GM23338 (cell line): ENCODE results near the gene PRELP. TPM values are rescaled to one million over a fixed set of nuclear protein-coding genes. Genes with fewer than 3 reads are reported as not detected.

ENCODE experiments used
- ATAC-seq: fragments of 200-7000 bp; cut with Tn5 transposase; 3 replicates; pipeline ENCODE4 v1.9.1; 2020
- DNase-seq: peaks from one replicate; pipeline ENCODE4 v3.0.0-alpha.2; 2015; ENCODE audit warnings: low spot score
- H2AFZ ChIP-seq: fragments of 200-600 bp; sonication (generic); 2 replicates; pipeline ENCODE4 v1.8.0; 2016; ENCODE audit warnings: antibody characterized with exemption, mild to moderate bottlenecking, moderate library complexity
- H3F3A ChIP-seq: fragments of 200-600 bp; sonication (generic); replicated peaks from 2 replicates; pipeline ENCODE4 v1.8.0; 2017; ENCODE audit warnings: antibody characterized with exemption, mixed run types, low read depth
- H3K27ac ChIP-seq: fragments of 200-600 bp; sonication (generic); 2 replicates; pipeline ENCODE4 v1.6.1; 2016; ENCODE audit warnings: low read depth
- H3K27me3 ChIP-seq: fragments of 200-600 bp; sonication (generic); 2 replicates; pipeline ENCODE4 v1.8.0; 2016; ENCODE audit warnings: mild to moderate bottlenecking, mixed run types, moderate library complexity; ENCODE audit not compliant: insufficient read depth
- H3K36me3 ChIP-seq: fragments of 200-600 bp; sonication (generic); 2 replicates; pipeline ENCODE4 v1.8.0; 2016; ENCODE audit warnings: mild to moderate bottlenecking; ENCODE audit not compliant: insufficient read depth
- H3K4me1 ChIP-seq: fragments of 200-600 bp; sonication (generic); 2 replicates; pipeline ENCODE4 v1.8.0; 2016; ENCODE audit warnings: mild to moderate bottlenecking, moderate library complexity; ENCODE audit not compliant: insufficient read depth
- H3K4me2 ChIP-seq: fragments of 200-600 bp; sonication (generic); 2 replicates; pipeline ENCODE4 v1.7.1; 2017; ENCODE audit warnings: mixed run types
- H3K4me3 ChIP-seq: fragments of 200-600 bp; sonication (generic); 2 replicates; pipeline ENCODE4 v1.6.1; 2016; ENCODE audit warnings: mixed run types
- H3K79me2 ChIP-seq: fragments of 200-600 bp; sonication (generic); replicated peaks from 2 replicates; pipeline ENCODE4 v1.8.0; 2017; ENCODE audit warnings: mild to moderate bottlenecking; ENCODE audit not compliant: insufficient read depth
- H3K9me2 ChIP-seq: fragments of 200-600 bp; sonication (generic); 2 replicates; pipeline ENCODE4 v1.8.0; 2017; ENCODE audit not compliant: insufficient read depth
- H4K20me1 ChIP-seq: fragments of 200-600 bp; sonication (generic); replicated peaks from 2 replicates; pipeline ENCODE4 v1.8.0; 2017; ENCODE audit warnings: mild to moderate bottlenecking; ENCODE audit not compliant: insufficient read depth
- H3K27ac Mint-ChIP-seq: 2 replicates; pipeline ENCODE4 v1.8.0; 2020; ENCODE audit warnings: inconsistent platforms, mild to moderate bottlenecking, moderate library complexity, mixed read lengths
- H3K27me3 Mint-ChIP-seq: 3 replicates; pipeline ENCODE4 v1.8.0; 2022; ENCODE audit warnings: low read depth, mild to moderate bottlenecking, moderate library complexity, mixed read lengths, inconsistent platforms; ENCODE audit not compliant: insufficient read depth, poor library complexity
- H3K36me3 Mint-ChIP-seq: 3 replicates; pipeline ENCODE4 v1.8.0; 2021; ENCODE audit warnings: low read depth, mild to moderate bottlenecking, inconsistent platforms, moderate library complexity, mixed read lengths
- H3K4me1 Mint-ChIP-seq: 3 replicates; pipeline ENCODE4 v1.8.0; 2020; ENCODE audit warnings: mild to moderate bottlenecking, inconsistent platforms, mixed read lengths
- H3K4me3 Mint-ChIP-seq: 3 replicates; pipeline ENCODE4 v1.8.0; 2021; ENCODE audit warnings: moderate library complexity, mild to moderate bottlenecking, inconsistent platforms, mixed read lengths
- H3K9me3 Mint-ChIP-seq: 3 replicates; pipeline ENCODE4 v1.8.0; 2020; ENCODE audit warnings: moderate library complexity, mild to moderate bottlenecking, inconsistent platforms, mixed read lengths
- CREB1 ChIP-seq: fragments of 250-450 bp; sonication (Bioruptor Pico); IDR thresholded peaks from 2 replicates; pipeline ENCODE4 v1.5.0; 2020; ENCODE audit warnings: low read depth, mild to moderate bottlenecking, moderate library complexity
- CTCF ChIP-seq, 2 experiments: fragments of 200-600 bp in 1 of 2; sonication (generic) in 1 of 2; conservative IDR thresholded peaks; 2 replicates each; pipeline versions ENCODE4 v1.5.1 to v1.6.1; 2016 to 2017; ENCODE audit warnings: antibody characterized with exemption in 2 of 2, low read depth in 2 of 2, mild to moderate bottlenecking in 2 of 2, moderate library complexity in 1 of 2
- ETS1 ChIP-seq: IDR thresholded peaks from 2 replicates; pipeline ENCODE4 v1.6.1; 2016; ENCODE audit warnings: antibody characterized with exemption
- EZH2 ChIP-seq: fragments of 200-600 bp; sonication (generic); IDR thresholded peaks from one replicate; pipeline ENCODE4 v1.8.0; 2017; ENCODE audit warnings: antibody characterized with exemption, mild to moderate bottlenecking, low read depth; ENCODE audit not compliant: unreplicated experiment
- JUNB ChIP-seq: IDR thresholded peaks from one replicate; pipeline ENCODE4 v1.6.1; 2016; ENCODE audit warnings: antibody characterized with exemption; ENCODE audit not compliant: unreplicated experiment
- NANOG ChIP-seq: IDR thresholded peaks from 2 replicates; pipeline ENCODE4 v1.6.1; 2016; ENCODE audit warnings: antibody characterized with exemption, borderline replicate concordance
- STAT1 ChIP-seq: IDR thresholded peaks from one replicate; pipeline ENCODE4 v1.6.1; 2016; ENCODE audit warnings: antibody characterized with exemption; ENCODE audit not compliant: unreplicated experiment
- ZNF331 ChIP-seq: fragments of 250-450 bp; sonication (Bioruptor Pico); IDR thresholded peaks from 2 replicates; pipeline ENCODE4 v1.5.0; 2020; ENCODE audit warnings: low read depth, mild to moderate bottlenecking, moderate library complexity
- polyA plus RNA-seq: library from polyadenylated mRNA; unstranded; fragments of >200 nt; fragmentation: Nextera tagmentation; extraction: Ambion mirVana; gene quantifications from 2 replicates; pipeline ENCODE4 v1.2.1, GENCODE V29; 2016
- total RNA-seq: library from RNA; depleted of rRNA; stranded (reverse); fragments of >200 nt; shearing (Covaris generic); gene quantifications from 2 replicates; pipeline ENCODE4 v1.2.3, GENCODE V29; 2014

PRELP gene
- total and polyA plus RNA-seq, 2 experiments from 2014 or later = 0.03 TPM

- TF ChIP-seq ETS1 = no peak
- TF ChIP-seq CTCF (conservative IDR thresholded peaks at IDR 0.05; ENCODE audit: low read depth in 2 of 2) = peak; percentile 41 to 66
- no peak for TF ChIP-seq ZNF331
- Histone ChIP-seq H3K4me2 (no peak overlapping the region), H3K27me3 (no peaks in the 10 kb centered on the region), H2AFZ (peak overlapping the region; percentile 87; the same call in 1 of the 2 replicates), H3K9me2 (no peaks in the 10 kb centered on the region), H3K36me3 (no peaks in the 10 kb centered on the region), H3F3A (no peaks in the 10 kb centered on the region), H4K20me1 (no peaks in the 10 kb centered on the region), H3K27ac (no peak overlapping the region), H3K4me3 (no peak overlapping the region), H3K79me2 (no peaks in the 10 kb centered on the region), H3K4me1 (peaks cover 8% of the 10 kb centered on the region; the same call in 1 of the 2 replicates)
- Mint-ChIP-seq H3K36me3 (no peaks in the 10 kb centered on the region), H3K27me3 (peaks cover 8% of the 10 kb centered on the region), H3K9me3 (peaks cover 7% of the 10 kb centered on the region; the same call in 2 of the 3 replicates), H3K27ac (no peak overlapping the region), H3K4me3 (no peak overlapping the region), H3K4me1 (peaks cover 14% of the 10 kb centered on the region)
- ATAC-seq (peak; percentile 86), DNase-seq (peak; percentile 71)
Observed at GRCh38 chr1:203450479-203451149, 25.0 kb upstream of the PRELP start.

- ATAC-seq (no peak), DNase-seq (no peak)
- H2AFZ ChIP-seq = no peak overlapping the region
- no peak overlapping the region for H3K4me3 ChIP-seq
- H3K27ac Mint-ChIP-seq = no peak overlapping the region
- no peak overlapping the region for H3K4me2 ChIP-seq
- no peaks in the 10 kb centered on the region for H3F3A ChIP-seq
- H3K79me2 ChIP-seq = no peaks in the 10 kb centered on the region
- H3K27me3 ChIP-seq = no peaks in the 10 kb centered on the region
- peaks cover 8% of the 10 kb centered on the region for H3K27me3 Mint-ChIP-seq
- H3K4me1 ChIP-seq = peaks cover 8% of the 10 kb centered on the region; the same call in 1 of the 2 replicates
- H3K9me2 ChIP-seq = no peaks in the 10 kb centered on the region
- H3K27ac ChIP-seq = no peak overlapping the region
- no peaks in the 10 kb centered on the region for H4K20me1 ChIP-seq
- peaks cover 15% of the 10 kb centered on the region for H3K4me1 Mint-ChIP-seq
- no peaks in the 10 kb centered on the region for H3K36me3 Mint-ChIP-seq
- no peak overlapping the region for H3K4me3 Mint-ChIP-seq
- H3K9me3 Mint-ChIP-seq = no peaks in the 10 kb centered on the region
- no peaks in the 10 kb centered on the region for H3K36me3 ChIP-seq
- no peak for TF ChIP-seq ZNF331
- TF ChIP-seq NANOG = no peak
- TF ChIP-seq EZH2 = no peak
- no peak for TF ChIP-seq STAT1
- no peak for TF ChIP-seq CTCF (conservative IDR thresholded peaks at IDR 0.05; ENCODE audit: low read depth in 2 of 2)
- TF ChIP-seq CREB1 = no peak
- TF ChIP-seq JUNB = no peak
Observed at GRCh38 chr1:203451836-203452784, 23.5 kb upstream of the PRELP start.
